Sigmoid colon (tissue), 7 donors: ENCODE measurements around the gene GNAT1. TPM values are rescaled to one million over a fixed set of nuclear protein-coding genes. Genes with fewer than 3 reads are reported as not detected.

Experiments used
- DNase-seq: peaks from one replicate; pipeline ENCODE4 v3.0.0-alpha.2; 2019
- H3K27ac ChIP-seq, 4 donors: fragments of 200-600 bp; sonication (generic); one replicate each; pipeline ENCODE4 v1.5.1; 2016 to 2019; ENCODE audit warnings: mild to moderate bottlenecking in 1 of 4
- H3K27me3 ChIP-seq, 3 donors: fragments of 200-600 bp; sonication (generic); one replicate each; pipeline ENCODE4 v1.5.1; 2019; ENCODE audit warnings: mild to moderate bottlenecking in 1 of 3
- H3K36me3 ChIP-seq, 4 donors: fragments of 200-600 bp; sonication (generic); one replicate each; pipeline ENCODE4 v1.5.1; 2016 to 2019
- H3K4me1 ChIP-seq, 4 donors: fragments of 200-600 bp; sonication (generic); one replicate each; pipeline ENCODE4 v1.5.1; 2017 to 2019
- H3K4me3 ChIP-seq, 4 donors: fragments of 200-600 bp; sonication (generic); one replicate each; pipeline ENCODE4 v1.5.1; 2017 to 2019; ENCODE audit warnings: mild to moderate bottlenecking in 2 of 4, moderate library complexity in 1 of 4
- H3K9me3 ChIP-seq, 4 donors: fragments of 200-600 bp in 3 of 4; sonication (generic) in 3 of 4; one replicate each; pipeline versions ENCODE4 v1.5.1 to v1.6.1; 2013 to 2019
- CTCF ChIP-seq, 4 experiments: fragments of 450-650 bp in 3 of 4; fragments of 200-600 bp in 1 of 4; IDR thresholded peaks; one replicate each; pipeline ENCODE4 v1.5.1; 2016 to 2019; ENCODE audit warnings: antibody characterized with exemption in 4 of 4, mild to moderate bottlenecking in 3 of 4, moderate library complexity in 2 of 4
- EP300 ChIP-seq, 4 donors: sonication (generic); formaldehyde crosslinking; IDR thresholded peaks; one replicate each; pipeline ENCODE4 v1.6.1; 2017; ENCODE audit warnings: antibody characterized with exemption in 4 of 4
- POLR2A ChIP-seq, 2 donors: fragments of 450-650 bp; IDR thresholded peaks; one replicate each; pipeline ENCODE4 v1.6.1; 2016; ENCODE audit warnings: antibody characterized with exemption in 2 of 2, mild to moderate bottlenecking in 2 of 2, moderate library complexity in 2 of 2
- POLR2AphosphoS5 ChIP-seq, 4 donors: sonication (generic); formaldehyde crosslinking; IDR thresholded peaks; one replicate each; pipeline ENCODE4 v1.6.1; 2017; ENCODE audit warnings: antibody characterized with exemption in 4 of 4
- WGBS, 2 donors: extraction: QIAGEN DNeasy Blood & Tissue Kit; methylation state at CpG; one replicate each; pipeline ENCODE4 v1.1.7; 2013; 5-methylcytosine and 5-hydroxymethylcytosine counted together
- intact Hi-C: fragments of 100-400 bp; cut with DNase I; formaldehyde crosslinking; loops from one replicate; pipeline ENCODE4 v1.15.1; 2023
- polyA plus RNA-seq, 3 donors: library from polyadenylated mRNA; stranded (reverse); fragments of 200-250 nt; gene quantifications; one replicate each; pipeline ENCODE4 v1.2.3, GENCODE V29; 2013
- total RNA-seq, 4 donors: library from RNA; depleted of rRNA; stranded (reverse); fragments of >200 nt; gene quantifications; one replicate each; pipeline ENCODE4 v1.1.0, GENCODE V29; 2016
- donor health status: healthy with polysubstance abuse.
- donor health status: Bipolar disorder and iron deficiency.
- donor health status: healthy.

GNAT1 gene
- total and polyA plus RNA-seq, 7 donors, result 0.06 TPM; not detected in 6

GRCh38 chr3:50229490-50229889 is 38.1 kb downstream of the GNAT1 start:
- no peaks in the 10 kb centered on the region for H3K9me3 ChIP-seq
- DNase-seq, result no peak
- H3K27ac ChIP-seq, result peak overlapping the region in 1 of 4 donors; percentile 4
- WGBS, 2 donors, result 91 to 93% methylated on average over 3 of the region's 3 CpGs
- H3K4me3 ChIP-seq, result no peak overlapping the region
- TF ChIP-seq CTCF (IDR thresholded peaks at IDR 0.05) (no peak), EP300 (IDR thresholded peaks at IDR 0.05) (no peak), POLR2A (IDR thresholded peaks at IDR 0.05) (no peak), POLR2AphosphoS5 (IDR thresholded peaks at IDR 0.05) (no peak)
- no peaks in the 10 kb centered on the region for H3K27me3 ChIP-seq
- no peaks in the 10 kb centered on the region for H3K36me3 ChIP-seq
- intact Hi-C loops, result no loop called here
- peaks cover 0 to 28% (median 22%) of the 10 kb centered on the region in 4 donors for H3K4me1 ChIP-seq

- H3K27me3 ChIP-seq, result no peaks in the 10 kb centered on the region
- TF ChIP-seq CTCF (IDR thresholded peaks at IDR 0.05), result no peak
- TF ChIP-seq POLR2AphosphoS5 (IDR thresholded peaks at IDR 0.05), result no peak
- no peak for TF ChIP-seq POLR2A (IDR thresholded peaks at IDR 0.05)
- TF ChIP-seq EP300 (IDR thresholded peaks at IDR 0.05), result no peak
- H3K9me3 ChIP-seq, result no peaks in the 10 kb centered on the region
- H3K36me3 ChIP-seq, result no peaks in the 10 kb centered on the region
- H3K4me3 ChIP-seq, result no peak overlapping the region
- peak overlapping the region in 1 of 4 donors; percentile 4 for H3K27ac ChIP-seq
- DNase-seq, result no peak
- intact Hi-C loops, result no loop called here
- peaks cover 0 to 34% (median 29%) of the 10 kb centered on the region in 4 donors for H3K4me1 ChIP-seq
- WGBS, 2 donors, result 70 to 83% methylated on average over 8 of the region's 8 CpGs
Observed at GRCh38 chr3:50230104-50230793, 38.8 kb downstream of the GNAT1 start.

- Histone ChIP-seq H3K9me3 (no peaks in the 10 kb centered on the region), H3K36me3 (no peaks in the 10 kb centered on the region), H3K27me3 (no peaks in the 10 kb centered on the region), H3K4me3 (no peak overlapping the region), H3K27ac (no peak overlapping the region), H3K4me1 (peaks cover 0 to 34% (median 31%) of the 10 kb centered on the region in 4 donors)
- TF ChIP-seq POLR2A (IDR thresholded peaks at IDR 0.05) (no peak), CTCF (IDR thresholded peaks at IDR 0.05) (no peak), POLR2AphosphoS5 (IDR thresholded peaks at IDR 0.05) (no peak), EP300 (IDR thresholded peaks at IDR 0.05) (no peak)
- 88 to 89% methylated on average over 4 of the region's 4 CpGs for WGBS, 2 donors
- intact Hi-C loops, result no loop called here
- DNase-seq, result no peak
Observed at GRCh38 chr3:50230794-50231125, 39.4 kb downstream of the GNAT1 start.

GRCh38 chr3:50231581-50231980 is 40.2 kb downstream of the GNAT1 start:
- no peaks in the 10 kb centered on the region for H3K9me3 ChIP-seq
- H3K4me1 ChIP-seq, result peaks cover 0 to 28% (median 25%) of the 10 kb centered on the region in 4 donors
- DNase-seq, result no peak
- no peaks in the 10 kb centered on the region for H3K36me3 ChIP-seq
- 76 to 86% methylated on average over 5 of the region's 5 CpGs for WGBS, 2 donors
- H3K4me3 ChIP-seq, result no peak overlapping the region
- no peak for TF ChIP-seq POLR2AphosphoS5 (IDR thresholded peaks at IDR 0.05)
- no peak for TF ChIP-seq CTCF (IDR thresholded peaks at IDR 0.05)
- TF ChIP-seq EP300 (IDR thresholded peaks at IDR 0.05), result no peak
- TF ChIP-seq POLR2A (IDR thresholded peaks at IDR 0.05), result no peak
- no peaks in the 10 kb centered on the region for H3K27me3 ChIP-seq
- no peak overlapping the region for H3K27ac ChIP-seq
- intact Hi-C loops, result no loop called here

GRCh38 chr3:50232303-50232702 is 40.9 kb downstream of the GNAT1 start:
- H3K4me3 ChIP-seq, result no peak overlapping the region
- no peak for TF ChIP-seq EP300 (IDR thresholded peaks at IDR 0.05)
- no peak for TF ChIP-seq CTCF (IDR thresholded peaks at IDR 0.05)
- TF ChIP-seq POLR2AphosphoS5 (IDR thresholded peaks at IDR 0.05), result no peak
- no peak for TF ChIP-seq POLR2A (IDR thresholded peaks at IDR 0.05)
- 60 to 88% methylated on average over 3 of the region's 3 CpGs for WGBS, 2 donors
- intact Hi-C loops, result no loop called here
- peaks cover 0 to 28% (median 18%) of the 10 kb centered on the region in 4 donors for H3K4me1 ChIP-seq
- no peaks in the 10 kb centered on the region for H3K36me3 ChIP-seq
- H3K27me3 ChIP-seq, result no peaks in the 10 kb centered on the region
- DNase-seq, result no peak
- no peaks in the 10 kb centered on the region for H3K9me3 ChIP-seq
- H3K27ac ChIP-seq, result no peak overlapping the region
